Coronary artery (tissue), 2 donors: ENCODE measurements around the gene OCA2.

Experiments
- DNase-seq: peaks from one replicate; pipeline ENCODE4 v3.0.0-alpha.2; 2017; ENCODE audit warnings: low spot score
- H3K27ac ChIP-seq, 2 donors: fragments of 200-600 bp; sonication (generic); one replicate each; pipeline ENCODE4 v1.5.1; 2016 to 2019
- H3K4me3 ChIP-seq: fragments of 200-600 bp; sonication (generic); 2 replicates; pipeline ENCODE4 v1.5.1; 2016; ENCODE audit warnings: mild to moderate bottlenecking, moderate library complexity
- CTCF ChIP-seq: fragments of 200-600 bp; sonication (generic); IDR thresholded peaks from one replicate; pipeline ENCODE4 v1.5.1; 2019; ENCODE audit warnings: antibody characterized with exemption

Gene OCA2

GRCh38 chr15:28103831-28104230, 4.7 kb upstream of the OCA2 start:
- TF ChIP-seq CTCF, result no peak
- Histone ChIP-seq H3K4me3 (no peak overlapping the region), H3K27ac (no peak overlapping the region)
- DNase-seq, result peak; percentile 40

- no peak for TF ChIP-seq CTCF
- H3K27ac ChIP-seq, result no peak overlapping the region
- peak; percentile 68 for DNase-seq
- no peak overlapping the region for H3K4me3 ChIP-seq
These were observed 2.9 kb upstream of the OCA2 start for GRCh38 chr15:28101983-28102441.

- DNase-seq, result peak; percentile 52
- TF ChIP-seq CTCF, result no peak
- Histone ChIP-seq H3K4me3 (no peak overlapping the region), H3K27ac (no peak overlapping the region)
These were observed 2.1 kb upstream of the OCA2 start for GRCh38 chr15:28101201-28101600.

- no peak overlapping the region for H3K4me3 ChIP-seq
- TF ChIP-seq CTCF, result no peak
- no peak overlapping the region for H3K27ac ChIP-seq
- peak; percentile 63 for DNase-seq
These were observed 1.5 kb upstream of the OCA2 start for GRCh38 chr15:28100516-28101195.

GRCh38 chr15:28099555-28100140, 533 bp upstream of the OCA2 start:
- H3K4me3 ChIP-seq, result peak overlapping the region; percentile 65
- DNase-seq, result peak; percentile 77
- TF ChIP-seq CTCF, result no peak
- H3K27ac ChIP-seq, result peak overlapping the region; percentile 15 to 78

GRCh38 chr15:28098360-28098765, 752 bp downstream of the OCA2 start:
- H3K4me3 ChIP-seq, result peak overlapping the region; percentile 65
- DNase-seq, result no peak
- TF ChIP-seq CTCF, result no peak
- peak overlapping the region in 1 of 2 donors; percentile 78 for H3K27ac ChIP-seq
